ENCODE measurements around the gene MET.

Gene MET

DNA sequence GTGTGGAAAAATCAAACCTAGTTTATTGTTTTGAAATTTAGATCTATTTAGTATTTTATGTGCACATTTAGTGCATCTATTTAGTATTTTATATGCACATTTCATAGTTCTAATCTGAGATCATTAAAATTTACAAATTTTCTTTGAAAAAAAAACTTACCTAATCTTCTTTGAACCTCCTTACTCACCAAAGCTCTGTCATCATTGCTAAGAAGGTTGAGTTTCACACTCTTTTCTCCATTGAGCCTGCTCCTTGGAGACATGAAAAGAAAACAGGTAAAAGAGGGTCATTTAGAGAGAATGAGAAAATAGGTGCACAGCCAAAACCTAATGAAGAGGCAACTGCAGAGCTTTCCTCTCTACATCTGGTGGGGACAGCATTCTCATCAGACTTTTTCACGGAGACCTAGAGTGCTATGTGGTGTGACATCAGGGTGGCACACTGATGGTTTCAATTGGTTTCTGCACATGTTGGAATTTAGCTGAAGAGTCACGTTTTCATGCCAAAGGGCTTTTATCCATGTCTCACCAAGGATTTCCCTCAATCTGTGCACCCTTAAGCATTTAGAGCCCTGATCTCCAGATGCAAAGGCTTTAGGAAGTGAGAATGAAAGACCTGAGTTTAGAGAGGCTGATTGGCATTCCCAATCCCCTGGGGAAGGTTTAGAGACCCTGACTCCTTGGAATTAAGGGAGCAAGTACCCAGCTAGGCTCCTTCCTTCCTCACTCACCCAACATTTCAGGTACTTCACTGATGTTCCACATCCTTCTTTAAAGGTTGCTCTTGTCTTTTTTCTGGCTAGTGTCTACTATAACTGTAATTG, 101.1 kb downstream of the MET start:
- TF ChIP-seq, protein P1, sequence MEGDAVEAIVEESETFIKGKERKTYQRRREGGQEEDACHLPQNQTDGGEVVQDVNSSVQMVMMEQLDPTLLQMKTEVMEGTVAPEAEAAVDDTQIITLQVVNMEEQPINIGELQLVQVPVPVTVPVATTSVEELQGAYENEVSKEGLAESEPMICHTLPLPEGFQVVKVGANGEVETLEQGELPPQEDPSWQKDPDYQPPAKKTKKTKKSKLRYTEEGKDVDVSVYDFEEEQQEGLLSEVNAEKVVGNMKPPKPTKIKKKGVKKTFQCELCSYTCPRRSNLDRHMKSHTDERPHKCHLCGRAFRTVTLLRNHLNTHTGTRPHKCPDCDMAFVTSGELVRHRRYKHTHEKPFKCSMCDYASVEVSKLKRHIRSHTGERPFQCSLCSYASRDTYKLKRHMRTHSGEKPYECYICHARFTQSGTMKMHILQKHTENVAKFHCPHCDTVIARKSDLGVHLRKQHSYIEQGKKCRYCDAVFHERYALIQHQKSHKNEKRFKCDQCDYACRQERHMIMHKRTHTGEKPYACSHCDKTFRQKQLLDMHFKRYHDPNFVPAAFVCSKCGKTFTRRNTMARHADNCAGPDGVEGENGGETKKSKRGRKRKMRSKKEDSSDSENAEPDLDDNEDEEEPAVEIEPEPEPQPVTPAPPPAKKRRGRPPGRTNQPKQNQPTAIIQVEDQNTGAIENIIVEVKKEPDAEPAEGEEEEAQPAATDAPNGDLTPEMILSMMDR (IDR thresholded peaks at IDR 0.05), result no peak
- no peak for DNase-seq
- H3K27me3 Mint-ChIP-seq (ENCODE audit: low read depth, poor library complexity), result peaks cover 17% of the 10 kb centered on the region
- no peaks in the 10 kb centered on the region for H3K36me3 Mint-ChIP-seq (ENCODE audit: low read depth)
- H3K4me3 Mint-ChIP-seq, result no peak overlapping the region
- H3K4me1 Mint-ChIP-seq, result peaks cover 5% of the 10 kb centered on the region
- H3K9me3 Mint-ChIP-seq, result no peaks in the 10 kb centered on the region
- no peak overlapping the region for H3K27ac Mint-ChIP-seq

DNA sequence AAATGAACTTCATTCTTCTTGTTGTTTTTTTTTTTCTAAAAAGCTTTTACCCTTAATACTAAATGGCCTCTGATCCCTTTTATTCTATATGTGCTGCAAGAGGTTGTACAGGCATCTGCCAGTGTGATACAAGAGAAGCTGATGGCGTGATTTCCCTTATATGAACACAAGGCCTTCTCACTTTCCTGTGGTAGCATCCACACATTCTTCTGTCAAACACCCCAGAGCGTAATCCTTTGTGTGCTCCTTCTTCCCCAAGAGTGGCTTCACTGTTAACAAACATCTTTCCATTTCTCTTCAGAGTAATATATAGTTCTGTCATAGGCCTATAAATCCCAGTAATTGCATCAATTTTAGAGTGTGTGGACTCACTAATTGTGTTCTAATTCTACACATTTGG, 104.0 kb downstream of the MET start:
- H3K9me3 Mint-ChIP-seq, result no peaks in the 10 kb centered on the region
- peaks cover 8% of the 10 kb centered on the region for H3K4me1 Mint-ChIP-seq
- no peaks in the 10 kb centered on the region for H3K36me3 Mint-ChIP-seq (ENCODE audit: low read depth)
- TF ChIP-seq, protein P1 (IDR thresholded peaks at IDR 0.05), result no peak
- no peak overlapping the region for H3K27ac Mint-ChIP-seq
- H3K27me3 Mint-ChIP-seq (ENCODE audit: low read depth, poor library complexity), result peaks cover 23% of the 10 kb centered on the region
- no peak overlapping the region for H3K4me3 Mint-ChIP-seq
- no peak for DNase-seq

DNA sequence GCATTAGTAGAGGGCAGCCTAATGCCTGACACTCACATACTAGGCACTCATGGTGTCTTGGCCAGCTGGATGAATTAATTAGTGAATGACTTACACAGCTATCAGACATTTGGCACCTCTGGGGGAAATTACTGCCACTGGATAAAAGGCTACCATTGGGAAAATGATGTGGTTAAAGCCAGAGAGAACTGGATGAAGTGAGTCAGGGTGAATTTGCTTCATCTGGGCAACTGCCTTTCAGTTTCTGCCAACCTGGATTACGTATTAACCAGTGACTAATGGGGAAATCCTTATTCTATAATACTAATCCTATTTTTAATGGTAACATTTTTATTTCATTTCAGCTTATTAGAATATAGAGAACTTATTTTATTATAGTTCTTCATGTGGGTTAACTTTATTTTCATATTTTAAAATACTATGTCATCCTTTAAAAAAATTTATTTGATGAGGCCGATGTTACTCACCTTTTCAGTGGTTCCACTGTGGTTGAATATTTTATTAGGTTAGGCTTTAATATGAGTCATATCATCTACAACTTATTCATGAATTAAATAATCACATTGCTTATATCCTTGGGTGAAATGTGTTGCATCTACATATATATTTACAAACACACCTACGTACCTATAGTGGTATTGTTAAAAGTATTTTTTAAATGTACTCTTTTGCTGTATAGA, 104.8 kb downstream of the MET start:
- H3K9me3 Mint-ChIP-seq, result no peaks in the 10 kb centered on the region
- no peak overlapping the region for H3K27ac Mint-ChIP-seq
- no peaks in the 10 kb centered on the region for H3K36me3 Mint-ChIP-seq (ENCODE audit: low read depth)
- peaks cover 11% of the 10 kb centered on the region for H3K4me1 Mint-ChIP-seq
- H3K4me3 Mint-ChIP-seq, result no peak overlapping the region
- peaks cover 26% of the 10 kb centered on the region for H3K27me3 Mint-ChIP-seq (ENCODE audit: low read depth, poor library complexity)
- TF ChIP-seq, protein P1 (IDR thresholded peaks at IDR 0.05), result no peak
- DNase-seq, result no peak

DNA sequence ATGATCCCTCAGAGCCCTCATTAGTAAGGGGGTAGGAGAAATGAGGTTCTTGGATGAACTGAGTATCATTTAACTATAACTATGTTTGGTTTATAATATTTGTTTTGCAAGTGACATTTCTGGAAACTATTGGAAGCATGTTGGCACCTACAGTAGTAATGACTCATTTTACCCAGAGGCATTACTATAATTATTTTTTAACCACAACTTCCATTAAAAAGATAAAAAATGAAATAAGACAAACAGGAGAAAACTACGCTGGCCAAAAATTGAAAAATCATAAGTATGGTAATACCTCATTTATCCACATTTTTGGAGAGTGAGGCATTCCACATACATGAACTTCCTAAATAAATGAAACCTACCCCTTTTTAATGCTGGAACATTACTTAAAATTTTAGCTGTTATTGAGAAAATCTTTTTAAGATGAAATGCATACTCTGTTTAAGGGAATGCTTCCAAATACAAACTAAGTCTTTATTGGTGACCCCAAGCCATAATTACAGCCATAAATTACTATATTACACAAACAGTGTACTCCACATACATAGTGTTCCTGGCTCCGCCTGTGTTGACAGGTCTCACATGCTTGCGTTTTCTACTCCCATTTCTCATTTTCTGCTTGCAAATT, 105.8 kb downstream of the MET start:
- no peaks in the 10 kb centered on the region for H3K9me3 Mint-ChIP-seq

DNA sequence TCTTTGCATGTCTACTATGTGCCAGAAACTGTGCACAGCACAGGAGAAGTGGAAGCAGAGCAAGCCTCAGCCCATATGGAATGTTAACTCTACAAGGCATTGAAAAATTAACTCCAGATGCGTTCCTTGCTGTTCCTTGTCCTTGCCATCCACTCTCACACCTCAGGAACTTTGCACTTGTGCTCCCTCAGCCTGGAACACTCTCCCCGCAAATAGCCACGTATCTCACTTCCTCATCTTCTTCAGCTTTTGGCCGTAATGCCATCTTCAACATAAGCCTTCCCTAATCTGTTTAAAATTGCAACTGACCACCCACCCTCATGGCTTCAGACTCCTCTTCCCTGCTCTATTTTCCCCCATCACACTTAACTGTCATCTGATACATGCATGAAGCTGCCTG, 107.2 kb downstream of the MET start:
- no peaks in the 10 kb centered on the region for H3K9me3 Mint-ChIP-seq
- no peaks in the 10 kb centered on the region for H3K36me3 Mint-ChIP-seq (ENCODE audit: low read depth)
- TF ChIP-seq, protein P1 (IDR thresholded peaks at IDR 0.05), result no peak
- no peak for DNase-seq
- H3K27ac Mint-ChIP-seq, result no peak overlapping the region
- peaks cover 22% of the 10 kb centered on the region for H3K4me1 Mint-ChIP-seq
- H3K27me3 Mint-ChIP-seq (ENCODE audit: low read depth, poor library complexity), result peaks cover 15% of the 10 kb centered on the region
- no peak overlapping the region for H3K4me3 Mint-ChIP-seq

More for the DNA sequence above, 105.8 kb downstream of the MET start:
- no peak for DNase-seq
- H3K36me3 Mint-ChIP-seq (ENCODE audit: low read depth), result no peaks in the 10 kb centered on the region
- peaks cover 26% of the 10 kb centered on the region for H3K27me3 Mint-ChIP-seq (ENCODE audit: low read depth, poor library complexity)
- no peak overlapping the region for H3K27ac Mint-ChIP-seq
- TF ChIP-seq, protein P1 (IDR thresholded peaks at IDR 0.05), result no peak
- no peak overlapping the region for H3K4me3 Mint-ChIP-seq
- peaks cover 20% of the 10 kb centered on the region for H3K4me1 Mint-ChIP-seq
